Measurements from ENCODE around the gene MTMR12. TPM values are rescaled to one million over a fixed set of nuclear protein-coding genes. Genes with fewer than 3 reads are reported as not detected.
"Not testable (repeated sequence)": the region's sequence is repeated elsewhere in the genome, so short reads cannot be mapped to it uniquely, and the experiment has no call there.

Gene MTMR12
- total and polyA plus RNA-seq, 4 donors: 16.2 to 19.9 (median 18.1) TPM

- DNase-seq (ENCODE audit: low read depth in 4 of 6, low spot score in 6 of 6); H3K36me3 ChIP-seq (ENCODE audit: control insufficient read depth, insufficient read depth, low read length); H3K27ac ChIP-seq (ENCODE audit: low read depth, low read length); H3K27me3 ChIP-seq (ENCODE audit: control insufficient read depth, insufficient read depth, low read length); H3K4me3 ChIP-seq (ENCODE audit: low read depth, low read length); H3K9me3 ChIP-seq (ENCODE audit: control insufficient read depth, insufficient read depth, low read length): not testable (repeated sequence)
- WGBS (ENCODE audit: insufficient coverage): no CpG with 5 or more reads among the region's 1 CpG
- H3K4me1 ChIP-seq (ENCODE audit: control insufficient read depth, insufficient read depth, low read length): peaks cover 13% of the 10 kb centered on the region
Measured at GRCh38 chr5:32214344-32214743, 98.4 kb downstream of the MTMR12 start.

GRCh38 chr5:32210151-32210550 lies 102.6 kb downstream of the MTMR12 start:
- Histone ChIP-seq H3K4me3 (ENCODE audit: low read depth, low read length) (no peak overlapping the region), H3K36me3 (ENCODE audit: control insufficient read depth, insufficient read depth, low read length) (no peaks in the 10 kb centered on the region), H3K9me3 (ENCODE audit: control insufficient read depth, insufficient read depth, low read length) (no peaks in the 10 kb centered on the region), H3K27ac (ENCODE audit: low read depth, low read length) (no peak overlapping the region), H3K27me3 (ENCODE audit: control insufficient read depth, insufficient read depth, low read length) (no peaks in the 10 kb centered on the region), H3K4me1 (ENCODE audit: control insufficient read depth, insufficient read depth, low read length) (no peaks in the 10 kb centered on the region)
- no peak for DNase-seq (ENCODE audit: low read depth in 4 of 6, low spot score in 6 of 6)
- WGBS (ENCODE audit: insufficient coverage): 36% methylated on average over 1 of the region's 3 CpGs

GRCh38 chr5:32208837-32209236 lies 103.9 kb downstream of the MTMR12 start:
- not testable (repeated sequence) for H3K4me1 ChIP-seq (ENCODE audit: control insufficient read depth, insufficient read depth, low read length); DNase-seq (ENCODE audit: low read depth in 4 of 6, low spot score in 6 of 6); H3K9me3 ChIP-seq (ENCODE audit: control insufficient read depth, insufficient read depth, low read length); H3K27me3 ChIP-seq (ENCODE audit: control insufficient read depth, insufficient read depth, low read length); H3K4me3 ChIP-seq (ENCODE audit: low read depth, low read length); H3K36me3 ChIP-seq (ENCODE audit: control insufficient read depth, insufficient read depth, low read length); H3K27ac ChIP-seq (ENCODE audit: low read depth, low read length)
- WGBS (ENCODE audit: insufficient coverage): no CpG with 5 or more reads among the region's 31 CpGs

- H3K4me1 ChIP-seq (ENCODE audit: control insufficient read depth, insufficient read depth, low read length): no peaks in the 10 kb centered on the region
- no peak for DNase-seq (ENCODE audit: low read depth in 4 of 6, low spot score in 6 of 6)
- no peak overlapping the region for H3K27ac ChIP-seq (ENCODE audit: low read depth, low read length)
- H3K27me3 ChIP-seq (ENCODE audit: control insufficient read depth, insufficient read depth, low read length): no peaks in the 10 kb centered on the region
- H3K36me3 ChIP-seq (ENCODE audit: control insufficient read depth, insufficient read depth, low read length): no peaks in the 10 kb centered on the region
- H3K4me3 ChIP-seq (ENCODE audit: low read depth, low read length): no peak overlapping the region
- no peaks in the 10 kb centered on the region for H3K9me3 ChIP-seq (ENCODE audit: control insufficient read depth, insufficient read depth, low read length)
- WGBS (ENCODE audit: insufficient coverage): 100% methylated on average over 1 of the region's 4 CpGs
Measured at GRCh38 chr5:32207355-32207634, 105.4 kb downstream of the MTMR12 start.

GRCh38 chr5:32206509-32207354 lies 106.0 kb downstream of the MTMR12 start:
- no peaks in the 10 kb centered on the region for H3K27me3 ChIP-seq (ENCODE audit: control insufficient read depth, insufficient read depth, low read length)
- no peaks in the 10 kb centered on the region for H3K4me1 ChIP-seq (ENCODE audit: control insufficient read depth, insufficient read depth, low read length)
- H3K27ac ChIP-seq (ENCODE audit: low read depth, low read length): no peak overlapping the region
- H3K4me3 ChIP-seq (ENCODE audit: low read depth, low read length): no peak overlapping the region
- H3K9me3 ChIP-seq (ENCODE audit: control insufficient read depth, insufficient read depth, low read length): no peaks in the 10 kb centered on the region
- no peaks in the 10 kb centered on the region for H3K36me3 ChIP-seq (ENCODE audit: control insufficient read depth, insufficient read depth, low read length)
- no peak for DNase-seq (ENCODE audit: low read depth in 4 of 6, low spot score in 6 of 6)
- 95% methylated on average over 8 of the region's 13 CpGs for WGBS (ENCODE audit: insufficient coverage)

GRCh38 chr5:32206053-32206452 lies 106.7 kb downstream of the MTMR12 start:
- no CpG with 5 or more reads among the region's 5 CpGs for WGBS (ENCODE audit: insufficient coverage)
- H3K4me1 ChIP-seq (ENCODE audit: control insufficient read depth, insufficient read depth, low read length): no peaks in the 10 kb centered on the region
- H3K4me3 ChIP-seq (ENCODE audit: low read depth, low read length): no peak overlapping the region
- no peaks in the 10 kb centered on the region for H3K27me3 ChIP-seq (ENCODE audit: control insufficient read depth, insufficient read depth, low read length)
- no peaks in the 10 kb centered on the region for H3K36me3 ChIP-seq (ENCODE audit: control insufficient read depth, insufficient read depth, low read length)
- no peaks in the 10 kb centered on the region for H3K9me3 ChIP-seq (ENCODE audit: control insufficient read depth, insufficient read depth, low read length)
- no peak overlapping the region for H3K27ac ChIP-seq (ENCODE audit: low read depth, low read length)
- no peak for DNase-seq (ENCODE audit: low read depth in 4 of 6, low spot score in 6 of 6)

- no CpG with 5 or more reads among the region's 2 CpGs for whole genome bisulfite sequencing (ENCODE audit: insufficient coverage)
- DNase-seq (ENCODE audit: low read depth in 4 of 6, low spot score in 6 of 6): peak in 1 of 6 donors; percentile 38
Measured at GRCh38 chr5:32202394-32202793, 110.3 kb downstream of the MTMR12 start.

GRCh38 chr5:32201122-32201753 lies 111.5 kb downstream of the MTMR12 start:
- Histone ChIP-seq H3K9me3 (ENCODE audit: control insufficient read depth, insufficient read depth, low read length) (no peaks in the 10 kb centered on the region), H3K27me3 (ENCODE audit: control insufficient read depth, insufficient read depth, low read length) (no peaks in the 10 kb centered on the region), H3K36me3 (ENCODE audit: control insufficient read depth, insufficient read depth, low read length) (no peaks in the 10 kb centered on the region), H3K4me3 (ENCODE audit: low read depth, low read length) (no peak overlapping the region), H3K27ac (ENCODE audit: low read depth, low read length) (no peak overlapping the region), H3K4me1 (ENCODE audit: control insufficient read depth, insufficient read depth, low read length) (no peaks in the 10 kb centered on the region)
- no CpG with 5 or more reads among the region's 3 CpGs for WGBS (ENCODE audit: insufficient coverage)
- DNase-seq (ENCODE audit: low read depth in 4 of 6, low spot score in 6 of 6): no peak

More at GRCh38 chr5:32202394-32202793, 110.3 kb downstream of the MTMR12 start:
- H3K4me1 ChIP-seq (ENCODE audit: control insufficient read depth, insufficient read depth, low read length): no peaks in the 10 kb centered on the region
- no peak overlapping the region for H3K4me3 ChIP-seq (ENCODE audit: low read depth, low read length)
- no peak overlapping the region for H3K27ac ChIP-seq (ENCODE audit: low read depth, low read length)
- no peaks in the 10 kb centered on the region for H3K9me3 ChIP-seq (ENCODE audit: control insufficient read depth, insufficient read depth, low read length)
- H3K27me3 ChIP-seq (ENCODE audit: control insufficient read depth, insufficient read depth, low read length): no peaks in the 10 kb centered on the region
- no peaks in the 10 kb centered on the region for H3K36me3 ChIP-seq (ENCODE audit: control insufficient read depth, insufficient read depth, low read length)

- Histone ChIP-seq H3K27ac (ENCODE audit: low read depth, low read length) (no peak overlapping the region), H3K27me3 (ENCODE audit: control insufficient read depth, insufficient read depth, low read length) (no peaks in the 10 kb centered on the region), H3K4me1 (ENCODE audit: control insufficient read depth, insufficient read depth, low read length) (peaks cover 6% of the 10 kb centered on the region), H3K4me3 (ENCODE audit: low read depth, low read length) (no peak overlapping the region), H3K36me3 (ENCODE audit: control insufficient read depth, insufficient read depth, low read length) (no peaks in the 10 kb centered on the region), H3K9me3 (ENCODE audit: control insufficient read depth, insufficient read depth, low read length) (no peaks in the 10 kb centered on the region)
- WGBS (ENCODE audit: insufficient coverage): 86% methylated on average over 3 of the region's 6 CpGs
- no peak for DNase-seq (ENCODE audit: low read depth in 4 of 6, low spot score in 6 of 6)
Measured at GRCh38 chr5:32197032-32197431, 115.7 kb downstream of the MTMR12 start.

GRCh38 chr5:32195265-32195664 lies 117.5 kb downstream of the MTMR12 start:
- H3K27ac ChIP-seq (ENCODE audit: low read depth, low read length): no peak overlapping the region
- H3K36me3 ChIP-seq (ENCODE audit: control insufficient read depth, insufficient read depth, low read length): no peaks in the 10 kb centered on the region
- DNase-seq (ENCODE audit: low read depth in 4 of 6, low spot score in 6 of 6): no peak
- no peaks in the 10 kb centered on the region for H3K9me3 ChIP-seq (ENCODE audit: control insufficient read depth, insufficient read depth, low read length)
- peaks cover 6% of the 10 kb centered on the region for H3K4me1 ChIP-seq (ENCODE audit: control insufficient read depth, insufficient read depth, low read length)
- no peaks in the 10 kb centered on the region for H3K27me3 ChIP-seq (ENCODE audit: control insufficient read depth, insufficient read depth, low read length)
- H3K4me3 ChIP-seq (ENCODE audit: low read depth, low read length): no peak overlapping the region
- WGBS (ENCODE audit: insufficient coverage): 100% methylated on average over 3 of the region's 5 CpGs

Data from spinal cord (tissue), 10 donors.